NOMO-1 treated with dmso at 0.1 percent for 144 hours (cell line): ENCODE results near the gene CFAP221.

ENCODE experiments used
- DNase-seq: peaks from one replicate; lab custom pipeline; 2025; ENCODE audit not compliant: unreplicated experiment; lab: John Stamatoyannopoulos, UW

The CFAP221 gene

DNA sequence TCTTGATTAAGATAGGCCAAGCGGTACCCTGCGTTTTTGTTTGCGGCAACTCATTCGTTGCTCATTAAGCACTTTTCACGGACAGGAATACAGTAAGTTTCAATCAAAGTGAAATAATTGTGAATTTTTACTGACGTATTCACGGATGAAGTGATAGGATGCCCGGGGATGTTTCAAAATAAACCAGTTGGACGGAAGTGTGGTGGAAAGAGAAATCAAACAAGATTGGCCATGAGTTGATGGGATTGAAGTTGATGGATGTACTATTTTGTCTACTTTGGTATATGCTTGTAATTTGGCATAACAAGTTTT lies 135.2 kb downstream of the CFAP221 start:
- no peak for DNase-seq

GRCh38 chr2:119679846-119680245 lies 135.6 kb downstream of the CFAP221 start:
- DNase-seq, result no peak

- no peak for DNase-seq
These were observed 136.4 kb downstream of the CFAP221 start for GRCh38 chr2:119680457-119681202.

- no peak for DNase-seq
These were observed 137.1 kb downstream of the CFAP221 start for GRCh38 chr2:119681203-119681867.

- no peak for DNase-seq
These were observed 137.6 kb downstream of the CFAP221 start for GRCh38 chr2:119681868-119682220.

DNA sequence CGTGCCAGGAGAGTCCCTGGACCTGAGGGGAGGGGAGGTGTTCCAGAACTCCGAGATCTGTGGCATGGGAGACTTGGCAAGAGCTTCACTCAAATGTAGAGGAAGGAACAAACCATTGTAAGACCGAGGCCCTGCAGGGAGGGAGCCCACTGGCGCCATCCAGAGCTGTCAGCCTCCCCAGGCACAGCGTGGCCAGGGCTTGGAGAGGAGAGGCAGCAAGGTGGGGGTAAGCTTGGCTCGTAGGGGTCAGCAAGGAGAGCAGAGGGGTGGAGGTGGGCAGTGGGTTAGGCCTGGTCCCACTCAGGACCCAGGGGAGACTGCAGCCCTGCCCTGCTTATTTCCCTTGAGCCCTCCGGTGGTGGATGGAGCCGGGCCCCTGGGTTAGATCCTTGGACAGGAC lies 138.3 kb downstream of the CFAP221 start:
- DNase-seq, result no peak

DNA sequence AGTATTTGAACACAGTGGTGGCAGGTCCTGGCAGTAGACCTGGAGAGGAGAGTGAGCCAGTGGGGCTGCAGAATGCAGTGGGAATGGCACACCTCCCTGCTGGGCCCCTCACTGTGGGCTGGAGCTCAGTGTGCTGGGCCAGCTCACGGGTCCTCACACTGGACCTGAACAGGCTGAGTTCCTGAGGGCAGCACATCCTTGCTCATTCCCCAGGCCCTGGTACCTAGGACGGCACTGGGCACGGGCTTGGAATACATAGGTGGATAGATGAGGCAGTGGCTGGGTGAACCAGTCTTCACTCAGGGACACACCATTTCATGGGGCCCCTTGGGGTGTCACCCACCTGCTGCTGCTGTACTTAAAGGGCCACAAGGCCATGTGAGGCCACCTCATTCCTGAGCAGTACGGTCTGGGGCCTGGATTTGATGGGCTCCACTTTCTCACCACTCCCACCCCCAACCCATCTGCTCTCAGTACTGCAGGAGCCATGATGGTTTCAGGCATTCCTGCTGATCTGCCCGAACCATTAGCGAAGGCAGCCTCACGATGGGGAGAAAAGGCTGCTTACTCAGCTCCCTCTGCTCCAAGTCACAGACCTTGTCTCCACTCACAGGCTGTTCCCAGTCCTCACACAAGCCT lies 138.9 kb downstream of the CFAP221 start:
- no peak for DNase-seq

- DNase-seq, result no peak
These were observed 139.6 kb downstream of the CFAP221 start for GRCh38 chr2:119683713-119684443.

GRCh38 chr2:119684518-119684917 lies 140.3 kb downstream of the CFAP221 start:
- DNase-seq, result no peak

GRCh38 chr2:119688616-119689015 lies 144.4 kb downstream of the CFAP221 start:
- DNase-seq, result no peak

GRCh38 chr2:119689218-119689617 lies 145.0 kb downstream of the CFAP221 start:
- DNase-seq, result no peak

- DNase-seq, result no peak
These were observed 146.9 kb downstream of the CFAP221 start for GRCh38 chr2:119691189-119691588.

GRCh38 chr2:119691651-119692245 lies 147.5 kb downstream of the CFAP221 start:
- DNase-seq, result no peak

- no peak for DNase-seq
These were observed 148.1 kb downstream of the CFAP221 start for GRCh38 chr2:119692310-119692709.

DNA sequence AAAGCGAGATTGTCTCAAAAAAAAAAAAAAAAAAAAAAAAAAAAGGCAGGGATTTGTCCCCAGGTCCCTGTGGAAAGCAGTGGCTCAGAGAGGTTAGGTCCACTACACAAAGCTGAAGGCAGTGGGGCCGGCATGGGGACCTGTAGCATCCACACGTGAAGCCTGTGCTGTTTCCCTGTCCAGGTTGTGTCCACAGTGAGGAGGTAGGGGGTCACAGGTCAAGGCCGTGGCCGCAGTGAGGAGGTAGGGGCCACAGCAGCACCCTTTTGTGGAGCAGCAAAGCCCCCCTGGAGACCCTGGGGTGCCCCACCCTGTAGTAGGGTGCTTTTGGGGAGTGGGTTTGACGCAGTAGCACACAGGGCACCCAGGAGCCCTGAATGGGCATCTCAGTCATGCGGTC lies 148.7 kb downstream of the CFAP221 start:
- DNase-seq, result no peak

- DNase-seq, result no peak
These were observed 149.3 kb downstream of the CFAP221 start for GRCh38 chr2:119693567-119693966.

DNA sequence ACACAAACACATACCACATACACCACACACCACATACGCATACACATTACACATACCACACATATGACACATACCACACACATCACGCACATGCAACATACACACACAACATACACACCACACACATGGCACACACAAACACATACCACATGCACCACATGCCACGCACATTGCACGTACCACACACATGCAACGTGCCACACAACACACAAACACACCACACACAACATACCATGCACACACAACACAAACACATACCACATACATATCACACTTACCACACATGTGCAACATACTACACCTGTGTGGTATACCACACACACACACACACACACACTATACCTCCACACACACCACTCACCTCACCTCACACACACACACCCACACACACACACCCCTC lies 149.7 kb downstream of the CFAP221 start:
- no peak for DNase-seq

DNA sequence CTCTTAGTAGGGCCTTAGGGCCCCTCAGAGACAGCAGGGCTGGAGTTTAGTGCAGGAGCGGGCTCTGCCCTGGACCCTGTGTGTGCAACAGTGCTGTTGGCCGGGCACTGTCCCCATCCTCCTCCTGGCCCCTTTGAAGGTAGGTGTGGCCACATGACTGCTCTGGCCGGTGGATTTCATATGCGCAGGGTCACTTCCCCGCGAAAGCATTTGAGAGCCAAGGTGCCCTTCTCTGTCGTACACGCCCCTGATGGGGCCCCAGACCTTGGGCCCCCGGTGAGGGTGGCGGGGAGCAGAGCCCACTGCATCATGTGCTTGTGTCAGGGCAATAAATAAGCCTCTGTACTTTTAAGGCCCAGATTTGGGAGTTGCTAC lies 150.2 kb downstream of the CFAP221 start:
- DNase-seq, result no peak

- no peak for DNase-seq
These were observed 150.7 kb downstream of the CFAP221 start for GRCh38 chr2:119694845-119695521.

GRCh38 chr2:119696005-119696404 lies 151.8 kb downstream of the CFAP221 start:
- no peak for DNase-seq

- no peak for DNase-seq
These were observed 152.3 kb downstream of the CFAP221 start for GRCh38 chr2:119696494-119697030.
